ENCODE measurements around the gene PEX10.

DNA sequence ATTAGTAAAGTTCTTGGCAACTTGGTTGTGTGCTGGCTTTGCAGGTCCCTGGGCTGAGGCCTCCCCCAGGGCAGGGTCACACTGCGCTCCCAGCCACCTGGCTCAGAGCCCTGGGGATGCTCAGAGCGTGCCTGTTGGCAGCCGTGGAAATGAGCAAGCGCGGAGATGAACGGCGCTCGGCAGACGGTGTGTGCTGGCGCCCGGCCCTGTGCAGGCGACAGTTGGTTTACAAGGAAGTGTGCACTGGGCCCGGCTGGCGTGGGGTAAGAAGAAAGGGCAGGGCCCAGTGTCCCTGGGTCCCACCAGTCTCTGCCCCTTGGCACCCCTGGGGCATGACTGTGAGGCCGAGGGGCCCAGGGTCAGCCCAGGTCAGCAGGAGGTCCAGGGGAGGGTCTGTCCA is 25.7 kb upstream of the PEX10 start:
- TF ChIP-seq CTCF (IDR thresholded peaks at IDR 0.05; ENCODE audit: control extremely low read depth in 1 of 3, insufficient read depth in 1 of 3, low read depth in 1 of 3, low read length in 3 of 3) (no peak), EZH2 (IDR thresholded peaks at IDR 0.05; ENCODE audit: low read depth, low read length, severe bottlenecking) (no peak), POLR2AphosphoS5 (IDR thresholded peaks at IDR 0.05; ENCODE audit: low read depth, low read length) (no peak), POLR2A (IDR thresholded peaks at IDR 0.05; ENCODE audit: control extremely low read depth in 1 of 2, low read depth in 2 of 2, low read length in 2 of 2) (no peak), EP300 (IDR thresholded peaks at IDR 0.05; ENCODE audit: borderline replicate concordance in 1 of 2, low read depth in 2 of 2, low read length in 2 of 2) (no peak), CEBPB (IDR thresholded peaks at IDR 0.05; ENCODE audit: low read depth, low read length) (no peak), SP4 (IDR thresholded peaks at IDR 0.05; ENCODE audit: low read length) (no peak), SP2 (IDR thresholded peaks at IDR 0.05; ENCODE audit: low read length) (no peak), GABPA (IDR thresholded peaks at IDR 0.05; ENCODE audit: borderline replicate concordance, insufficient read depth, low read length) (no peak), YY1 (IDR thresholded peaks at IDR 0.05; ENCODE audit: low read depth, low read length) (no peak), JUN (IDR thresholded peaks at IDR 0.05; ENCODE audit: low read depth, low read length) (no peak), TAF7 (optimal IDR thresholded peaks at IDR 0.05; ENCODE audit: borderline replicate concordance, low read depth, low read length) (no peak), CBX8 (IDR thresholded peaks at IDR 0.05; ENCODE audit: borderline replicate concordance, low read depth, low read length) (no peak)
- TF ChIP-seq, protein P1, sequence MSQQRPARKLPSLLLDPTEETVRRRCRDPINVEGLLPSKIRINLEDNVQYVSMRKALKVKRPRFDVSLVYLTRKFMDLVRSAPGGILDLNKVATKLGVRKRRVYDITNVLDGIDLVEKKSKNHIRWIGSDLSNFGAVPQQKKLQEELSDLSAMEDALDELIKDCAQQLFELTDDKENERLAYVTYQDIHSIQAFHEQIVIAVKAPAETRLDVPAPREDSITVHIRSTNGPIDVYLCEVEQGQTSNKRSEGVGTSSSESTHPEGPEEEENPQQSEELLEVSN (IDR thresholded peaks at IDR 0.05) = no peak

Measured in H1 (cell line).